Heart left ventricle (tissue), 13 donors: ENCODE results near the gene HSDL1.

Source experiments
- POLR2A ChIP-seq, 2 donors: fragments of 450-650 bp; IDR thresholded peaks; one replicate each; pipeline ENCODE4 v1.6.1; 2017; ENCODE audit warnings: antibody characterized with exemption in 2 of 2, mild to moderate bottlenecking in 2 of 2, moderate library complexity in 2 of 2
- TF ChIP-seq, protein P1 (sequence below), 12 donors: fragments of 200-600 bp; sonication (generic) in 4 of 12; IDR thresholded peaks; one replicate each; pipeline versions ENCODE4 v1.5.0 to v1.8.0; 2018 to 2022; ENCODE audit warnings: antibody characterized with exemption in 12 of 12, mild to moderate bottlenecking in 5 of 12
- donor health status: ischemic (EF 13 %, LVEDD 7.1; RV severe dilation, severe dysfunction).
- donor health status: DM: no; HTN: yes; CAD: no.
- donor health status: DM: no; HTN: no; CAD: no.
- donor health status: ischemic (EF 25% LVEDD 6.9; RV normal size, moderate dysfunction).
- donor health status: ischemic (EF 25% LVEDD 5.7; RV mildly dilated, moderate dysfunction).
- donor health status: ischemic (EF 35%, LVEDD 5.7; RV mildly dilated, moderate dysfunction).
- donor health status: nonischemic (EF 11% LVEDD 7.7; RV severe dilation, severe dysfunction).
- donor health status: DM: yes; HTN: yes; CAD: no.
- donor health status: PGD.
- donor health status: ischemic (EF 29% LVEDD 5.4; RV normal size, mild dysfunction).
- donor health status: nonischemic (EF 23%, LVEDD 6.1; RV moderate dilation, normal function).

GRCh38 chr16:84155771-84156170 lies 10.8 kb upstream of the HSDL1 start:
- TF ChIP-seq, protein P1, sequence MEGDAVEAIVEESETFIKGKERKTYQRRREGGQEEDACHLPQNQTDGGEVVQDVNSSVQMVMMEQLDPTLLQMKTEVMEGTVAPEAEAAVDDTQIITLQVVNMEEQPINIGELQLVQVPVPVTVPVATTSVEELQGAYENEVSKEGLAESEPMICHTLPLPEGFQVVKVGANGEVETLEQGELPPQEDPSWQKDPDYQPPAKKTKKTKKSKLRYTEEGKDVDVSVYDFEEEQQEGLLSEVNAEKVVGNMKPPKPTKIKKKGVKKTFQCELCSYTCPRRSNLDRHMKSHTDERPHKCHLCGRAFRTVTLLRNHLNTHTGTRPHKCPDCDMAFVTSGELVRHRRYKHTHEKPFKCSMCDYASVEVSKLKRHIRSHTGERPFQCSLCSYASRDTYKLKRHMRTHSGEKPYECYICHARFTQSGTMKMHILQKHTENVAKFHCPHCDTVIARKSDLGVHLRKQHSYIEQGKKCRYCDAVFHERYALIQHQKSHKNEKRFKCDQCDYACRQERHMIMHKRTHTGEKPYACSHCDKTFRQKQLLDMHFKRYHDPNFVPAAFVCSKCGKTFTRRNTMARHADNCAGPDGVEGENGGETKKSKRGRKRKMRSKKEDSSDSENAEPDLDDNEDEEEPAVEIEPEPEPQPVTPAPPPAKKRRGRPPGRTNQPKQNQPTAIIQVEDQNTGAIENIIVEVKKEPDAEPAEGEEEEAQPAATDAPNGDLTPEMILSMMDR (IDR thresholded peaks at IDR 0.05), result no peak
- no peak for TF ChIP-seq POLR2A (IDR thresholded peaks at IDR 0.05)
